Activated CD8-positive, alpha-beta memory T cell treated with anti-CD3 and anti-CD28 coated beads for 24 hours (primary cell): ENCODE data around the gene CBARP.
"Not testable (repeated sequence)": the region's sequence is repeated elsewhere in the genome, so short reads cannot be mapped to it uniquely, and the experiment has no call there.

ENCODE experiments used
- DNase-seq: peaks from one replicate; pipeline ENCODE4 v3.0.0-alpha.2; 2020

CBARP gene

DNA sequence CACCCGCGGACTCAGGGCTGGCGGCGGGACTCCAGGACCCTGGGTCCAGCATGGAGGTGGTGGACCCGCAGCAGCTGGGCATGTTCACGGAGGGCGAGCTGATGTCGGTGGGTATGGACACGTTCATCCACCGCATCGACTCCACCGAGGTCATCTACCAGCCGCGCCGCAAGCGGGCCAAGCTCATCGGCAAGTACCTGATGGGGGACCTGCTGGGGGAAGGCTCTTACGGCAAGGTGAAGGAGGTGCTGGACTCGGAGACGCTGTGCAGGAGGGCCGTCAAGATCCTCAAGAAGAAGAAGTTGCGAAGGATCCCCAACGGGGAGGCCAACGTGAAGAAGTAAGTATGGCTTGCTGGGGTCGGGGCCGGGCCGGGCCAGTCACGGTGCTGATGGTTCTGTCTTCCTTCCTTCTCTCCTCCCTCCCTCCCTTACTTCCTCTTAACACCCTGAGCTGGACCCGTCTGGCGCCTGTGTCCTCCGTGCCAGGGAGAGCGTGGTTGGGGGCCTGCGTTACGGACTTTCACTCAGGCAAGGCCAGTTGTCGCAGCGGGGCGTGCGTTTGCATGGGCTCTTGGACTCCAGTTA is 30.8 kb downstream of the CBARP start:
- peak; percentile 73 for DNase-seq

DNA sequence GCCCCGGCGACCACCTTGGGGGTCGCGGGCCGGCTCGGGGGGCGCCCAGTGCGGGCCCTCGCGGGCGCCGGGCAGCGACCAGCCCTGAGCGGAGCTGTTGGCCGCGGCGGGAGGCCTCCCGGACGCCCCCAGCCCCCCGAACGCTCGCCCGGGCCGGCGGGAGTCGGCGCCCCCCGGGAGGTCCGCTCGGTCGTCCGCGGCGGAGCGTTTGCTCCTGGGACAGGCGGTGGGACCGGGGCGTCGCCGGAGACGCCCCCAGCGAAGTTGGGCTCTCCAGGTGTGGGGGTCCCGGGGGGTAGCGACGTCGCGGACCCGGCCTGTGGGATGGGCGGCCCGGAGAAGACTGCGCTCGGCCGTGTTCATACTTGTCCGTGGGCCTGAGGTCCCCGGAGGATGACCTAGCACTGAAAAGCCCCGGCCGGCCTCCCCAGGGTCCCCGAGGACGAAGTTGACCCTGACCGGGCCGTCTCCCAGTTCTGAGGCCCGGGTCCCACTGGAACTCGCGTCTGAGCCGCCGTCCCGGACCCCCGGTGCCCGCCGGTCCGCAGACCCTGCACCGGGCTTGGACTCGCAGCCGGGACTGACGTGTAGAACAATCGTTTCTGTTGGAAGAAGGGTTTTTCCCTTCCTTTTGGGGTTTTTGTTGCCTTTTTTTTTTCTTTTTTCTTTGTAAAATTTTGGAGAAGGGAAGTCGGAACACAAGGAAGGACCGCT is 31.5 kb downstream of the CBARP start:
- no peak for DNase-seq

DNA sequence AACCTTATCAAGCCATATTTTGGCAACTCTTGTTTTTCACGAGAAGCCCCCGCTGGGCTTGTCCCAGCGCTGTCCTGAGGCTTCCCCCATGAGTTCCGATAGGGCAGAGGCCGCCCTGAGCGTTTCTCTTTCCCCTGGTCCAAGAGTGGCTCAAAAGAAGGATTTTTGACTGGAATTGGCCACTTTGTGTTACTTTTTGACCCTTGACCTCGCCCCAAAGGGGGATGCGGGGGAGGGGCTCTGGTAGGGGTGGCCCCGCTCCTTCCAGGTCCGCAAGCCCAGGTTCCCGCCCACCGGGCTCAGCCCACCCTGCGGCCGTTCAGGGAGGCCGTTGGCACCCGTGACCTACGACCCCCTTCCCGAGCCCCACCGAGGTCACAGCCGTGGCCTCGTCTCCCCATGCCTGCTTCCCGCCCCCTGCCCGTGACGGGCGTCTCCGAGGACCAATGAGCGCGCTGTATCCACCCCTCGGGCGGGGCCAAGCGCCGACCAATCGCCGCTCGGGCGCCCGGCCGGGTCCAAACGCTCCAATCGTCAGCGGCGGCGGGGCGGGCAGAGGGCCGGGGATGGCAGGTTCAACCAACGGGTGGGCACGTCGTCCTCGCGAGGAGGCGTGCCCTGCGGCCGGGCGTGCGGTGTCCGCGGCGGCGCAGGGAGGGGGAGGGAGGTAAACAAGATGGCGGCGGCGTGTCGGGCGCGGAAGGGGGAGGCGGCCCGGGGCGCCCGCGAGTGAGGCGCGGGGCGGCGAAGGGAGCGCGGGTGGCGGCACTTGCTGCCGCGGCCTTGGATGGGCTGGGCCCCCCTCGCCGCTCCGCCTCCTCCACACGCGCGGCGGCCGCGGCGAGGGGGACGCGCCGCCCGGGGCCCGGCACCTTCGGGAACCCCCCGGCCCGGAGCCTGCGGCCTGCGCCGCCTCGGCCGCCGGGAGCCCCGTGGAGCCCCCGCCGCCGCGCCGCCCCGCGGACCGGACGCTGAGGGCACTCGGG is 32.4 kb downstream of the CBARP start, which contains the start of gene STK11:
Gene STK11, plus strand, starts transcription at position 665 of the 986 bp plus-strand sequence. CDS start 1,136 bp downstream, outside the sequence.
- peak; percentile 100 for DNase-seq

DNA sequence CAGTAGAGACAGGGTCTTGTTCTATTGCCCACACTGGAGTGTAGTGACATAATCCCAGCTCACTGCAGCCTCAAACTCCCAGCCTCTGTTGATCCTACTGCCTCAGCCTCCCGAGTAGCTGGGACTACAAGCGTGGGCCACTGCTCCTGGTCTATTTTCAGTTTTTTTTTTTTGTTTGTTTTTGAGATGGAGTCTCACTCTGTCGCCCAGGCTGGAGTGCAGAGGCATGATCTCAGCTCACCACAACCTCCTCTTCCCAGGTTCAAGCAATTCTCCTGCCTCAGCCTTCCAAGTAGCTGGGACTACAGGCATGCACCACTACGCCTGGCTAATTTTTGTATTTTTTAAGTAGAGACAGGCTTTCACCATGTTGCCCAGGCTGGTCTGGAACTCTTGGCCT is 37.2 kb downstream of the CBARP start:
- not testable (repeated sequence) for DNase-seq

DNA sequence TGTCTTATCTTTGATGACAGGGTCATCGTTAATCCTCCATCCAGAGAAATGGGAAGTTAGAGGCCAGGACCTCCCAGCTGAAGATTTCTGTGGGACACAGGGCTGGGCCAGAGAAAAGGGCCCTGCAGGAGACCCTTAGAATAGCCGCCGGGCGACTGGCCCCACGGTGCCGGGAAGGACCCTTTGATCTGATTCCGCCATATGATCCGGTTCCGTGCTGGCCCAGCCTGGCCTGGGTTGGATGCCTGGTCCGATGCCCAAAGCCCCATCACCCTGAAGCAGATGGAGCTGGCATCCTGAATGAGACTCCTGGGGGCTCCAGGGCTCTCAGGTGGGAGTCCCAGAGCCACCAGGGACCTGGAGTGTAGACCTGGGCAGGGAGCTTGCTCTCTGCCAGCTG is 38.3 kb downstream of the CBARP start:
- DNase-seq = no peak

DNA sequence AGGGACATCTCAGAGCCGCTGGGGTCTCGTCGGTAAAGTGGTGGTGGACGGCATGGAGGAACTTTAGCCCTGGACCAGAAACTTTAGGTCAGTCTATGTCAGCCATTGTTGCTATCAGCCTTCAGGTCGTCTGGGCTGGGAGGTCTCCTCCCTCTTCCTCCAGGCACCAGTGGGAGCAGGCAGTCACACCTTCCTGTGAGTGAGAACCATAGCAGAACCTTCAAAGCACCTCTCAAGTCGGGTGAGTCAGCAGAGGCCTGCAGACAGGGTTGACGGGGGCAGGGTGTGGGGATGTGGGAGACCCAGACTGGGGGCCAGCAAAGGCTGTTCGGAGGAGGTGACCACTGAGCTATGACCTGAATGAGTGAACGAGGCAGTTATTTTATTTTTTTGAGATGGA is 48.4 kb downstream of the CBARP start:
- DNase-seq = peak; percentile 73

DNA sequence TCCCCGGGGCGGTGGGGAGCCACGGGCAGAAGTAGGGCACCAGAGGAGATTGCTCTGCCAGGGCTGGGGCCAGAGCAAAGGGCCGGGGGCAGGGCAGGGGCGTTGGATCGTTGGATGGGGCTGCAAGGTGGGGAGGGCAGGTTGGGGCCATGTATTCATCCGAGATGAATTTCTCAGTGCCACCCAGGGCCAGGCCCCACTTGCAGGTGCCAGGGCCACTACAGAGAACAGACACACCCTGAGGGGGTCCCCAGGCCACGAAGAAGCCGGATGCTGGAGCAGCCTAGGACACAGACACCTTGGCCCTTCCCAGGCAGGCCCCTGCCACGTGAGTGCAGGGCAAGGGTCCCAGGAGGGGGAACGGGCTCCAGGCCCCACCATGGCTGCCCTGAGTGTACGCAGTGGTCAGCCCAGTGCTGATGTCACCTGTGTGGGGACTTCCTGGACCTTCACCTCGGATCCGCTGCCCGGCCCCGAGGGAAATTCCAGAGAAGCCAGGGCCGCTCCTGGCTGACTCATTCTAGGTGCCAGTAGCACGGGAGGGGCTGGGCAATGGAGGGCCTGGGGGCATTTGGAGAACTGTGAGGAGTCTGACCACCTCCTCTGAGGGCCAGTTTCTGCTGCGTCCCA is 54.1 kb downstream of the CBARP start:
- no peak for DNase-seq

DNA sequence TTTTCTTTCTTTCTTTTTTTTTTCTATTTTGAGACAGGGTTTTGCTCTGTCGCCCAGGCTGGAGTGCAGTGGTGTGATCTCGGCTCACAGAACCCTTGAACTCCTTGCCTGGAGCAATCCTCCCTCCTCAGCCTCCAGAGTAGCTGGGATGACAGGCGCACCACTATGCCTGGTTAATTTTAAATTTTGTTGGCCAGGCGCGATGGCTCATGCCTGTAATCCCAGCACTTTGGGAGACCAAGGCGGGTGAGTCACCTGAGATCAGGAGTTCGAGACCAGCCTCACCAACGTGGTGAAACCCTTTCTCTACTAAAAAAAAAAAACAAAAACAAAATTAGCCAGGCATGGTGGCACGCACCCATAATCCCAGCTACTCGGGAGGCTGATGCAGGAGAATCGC is 55.1 kb downstream of the CBARP start:
- no peak for DNase-seq

DNA sequence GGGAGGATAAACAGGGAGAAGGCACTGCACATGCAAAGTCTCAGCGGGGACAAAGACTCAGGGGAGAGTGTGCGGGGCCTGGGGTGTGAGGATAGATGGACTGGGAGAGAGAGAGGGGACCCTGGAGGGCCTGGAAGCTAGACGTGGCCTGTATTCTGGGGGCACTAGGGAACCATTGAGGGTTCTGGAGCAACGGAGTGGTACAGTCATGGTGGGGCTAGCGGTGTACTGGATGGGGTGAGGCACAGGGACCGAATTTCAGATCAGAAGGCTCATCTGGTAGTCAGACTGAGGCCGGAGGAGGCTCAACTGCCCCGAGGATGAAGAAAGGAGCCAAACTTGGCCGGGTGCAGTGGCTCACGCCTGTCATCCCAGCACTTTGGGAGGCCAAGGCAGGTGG is 55.7 kb downstream of the CBARP start:
- no peak for DNase-seq

DNA sequence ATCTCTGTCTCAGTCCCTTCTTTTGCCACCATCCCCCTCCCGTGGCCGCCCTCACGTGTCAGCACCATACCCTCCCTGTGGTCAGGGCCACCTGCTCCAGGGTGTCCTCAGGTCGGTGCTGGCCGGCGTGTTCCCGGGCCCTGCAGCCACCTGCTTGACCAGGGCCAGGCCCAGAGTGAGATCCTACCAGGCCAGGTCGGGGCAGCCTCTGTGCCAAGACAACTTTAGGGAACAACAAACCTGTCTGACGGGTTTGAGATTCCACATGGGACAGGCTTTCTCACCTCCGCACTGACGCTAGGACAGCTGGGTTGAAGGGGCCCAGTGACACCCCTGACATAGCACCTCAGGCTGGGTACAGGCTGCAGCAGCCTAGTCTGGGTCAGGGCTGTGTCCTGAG is 56.2 kb downstream of the CBARP start:
- no peak for DNase-seq
